Mesothelial cell of epicardium (in vitro differentiated cells): ENCODE results near the gene GNAO1. TPM values are rescaled to one million over a fixed set of nuclear protein-coding genes. Genes with fewer than 3 reads are reported as not detected.

Source experiments
- DNase-seq, 2 experiments: peaks; one replicate each; pipeline ENCODE4 v3.0.0; 2021; ENCODE audit warnings: low spot score in 2 of 2; ENCODE audit not compliant: unreplicated experiment in 2 of 2
- H3K27ac Mint-ChIP-seq: 2 replicates; pipeline ENCODE4 v1.8.0; 2021; ENCODE audit warnings: mixed read lengths
- H3K27me3 Mint-ChIP-seq: 2 replicates; pipeline ENCODE4 v1.8.0; 2021; ENCODE audit warnings: low read depth, mixed read lengths
- H3K36me3 Mint-ChIP-seq: 2 replicates; pipeline ENCODE4 v1.8.0; 2021; ENCODE audit warnings: mixed read lengths
- H3K4me1 Mint-ChIP-seq: 2 replicates; pipeline ENCODE4 v1.8.0; 2021; ENCODE audit warnings: mixed read lengths
- H3K4me3 Mint-ChIP-seq: 2 replicates; pipeline ENCODE4 v1.8.0; 2021; ENCODE audit warnings: mild to moderate bottlenecking, moderate library complexity, mixed read lengths
- H3K9me3 Mint-ChIP-seq: 2 replicates; pipeline ENCODE4 v1.8.0; 2021; ENCODE audit warnings: mixed read lengths
- CTCF ChIP-seq: fragments of 200-600 bp; sonication (generic); IDR thresholded peaks from one replicate; pipeline ENCODE4 v1.5.0; 2021; ENCODE audit warnings: antibody characterized with exemption; ENCODE audit not compliant: unreplicated experiment
- total RNA-seq: library from RNA; stranded (reverse); gene quantifications from 3 replicates; pipeline ENCODE4 v1.2.1, GENCODE V29; 2021

GNAO1 gene
- total RNA-seq, 1 donor from 2014 or later, result 3.3 TPM

- H3K36me3 Mint-ChIP-seq, result no peaks in the 10 kb centered on the region
- H3K27ac Mint-ChIP-seq, result no peak overlapping the region
- no peaks in the 10 kb centered on the region for H3K9me3 Mint-ChIP-seq
- no peak overlapping the region for H3K4me3 Mint-ChIP-seq
- H3K4me1 Mint-ChIP-seq, result peaks cover 26% of the 10 kb centered on the region
- peak; percentile 13 to 31 for DNase-seq
- TF ChIP-seq CTCF, result no peak
- no peaks in the 10 kb centered on the region for H3K27me3 Mint-ChIP-seq
These were observed 162.0 kb downstream of the GNAO1 start for GRCh38 chr16:56353054-56353921.

GRCh38 chr16:56354016-56354415 is 162.7 kb downstream of the GNAO1 start:
- peak; percentile 10 to 33 for DNase-seq
- Mint-ChIP-seq H3K27ac (no peak overlapping the region), H3K36me3 (no peaks in the 10 kb centered on the region), H3K9me3 (no peaks in the 10 kb centered on the region), H3K4me3 (no peak overlapping the region), H3K27me3 (no peaks in the 10 kb centered on the region), H3K4me1 (peaks cover 29% of the 10 kb centered on the region)
- no peak for TF ChIP-seq CTCF

- Mint-ChIP-seq H3K4me1 (peaks cover 32% of the 10 kb centered on the region), H3K4me3 (no peak overlapping the region), H3K36me3 (no peaks in the 10 kb centered on the region), H3K27me3 (no peaks in the 10 kb centered on the region), H3K27ac (no peak overlapping the region), H3K9me3 (no peaks in the 10 kb centered on the region)
- DNase-seq, result peak; percentile 10 to 33
- no peak for TF ChIP-seq CTCF
These were observed 163.5 kb downstream of the GNAO1 start for GRCh38 chr16:56354746-56355145.

- no peak for DNase-seq
- peaks cover 33% of the 10 kb centered on the region for H3K4me1 Mint-ChIP-seq
- no peak for TF ChIP-seq CTCF
- no peak overlapping the region for H3K4me3 Mint-ChIP-seq
- H3K27ac Mint-ChIP-seq, result no peak overlapping the region
- no peaks in the 10 kb centered on the region for H3K36me3 Mint-ChIP-seq
- H3K27me3 Mint-ChIP-seq, result no peaks in the 10 kb centered on the region
- H3K9me3 Mint-ChIP-seq, result no peaks in the 10 kb centered on the region
These were observed 163.9 kb downstream of the GNAO1 start for GRCh38 chr16:56355221-56355620.

- peak; percentile 13 to 28 for DNase-seq
- no peaks in the 10 kb centered on the region for H3K9me3 Mint-ChIP-seq
- H3K4me1 Mint-ChIP-seq, result peaks cover 33% of the 10 kb centered on the region
- H3K4me3 Mint-ChIP-seq, result peak overlapping the region; percentile 78
- peaks cover 2% of the 10 kb centered on the region for H3K36me3 Mint-ChIP-seq
- no peak for TF ChIP-seq CTCF
- H3K27ac Mint-ChIP-seq, result peak overlapping the region; percentile 95
- no peaks in the 10 kb centered on the region for H3K27me3 Mint-ChIP-seq
These were observed 164.5 kb downstream of the GNAO1 start for GRCh38 chr16:56355786-56356275.
